22Rv1 (cell line): ENCODE measurements around the gene ASB17.

ENCODE experiments used
- CTCF ChIP-seq: fragments of 450-650 bp; IDR thresholded peaks from 2 replicates; pipeline ENCODE4 v1.5.1; 2017; ENCODE audit warnings: mild to moderate bottlenecking
- ZFX ChIP-seq: fragments of 450-650 bp; IDR thresholded peaks from 2 replicates; pipeline ENCODE4 v1.6.1; 2017; ENCODE audit warnings: antibody characterized with exemption, borderline replicate concordance

DNA sequence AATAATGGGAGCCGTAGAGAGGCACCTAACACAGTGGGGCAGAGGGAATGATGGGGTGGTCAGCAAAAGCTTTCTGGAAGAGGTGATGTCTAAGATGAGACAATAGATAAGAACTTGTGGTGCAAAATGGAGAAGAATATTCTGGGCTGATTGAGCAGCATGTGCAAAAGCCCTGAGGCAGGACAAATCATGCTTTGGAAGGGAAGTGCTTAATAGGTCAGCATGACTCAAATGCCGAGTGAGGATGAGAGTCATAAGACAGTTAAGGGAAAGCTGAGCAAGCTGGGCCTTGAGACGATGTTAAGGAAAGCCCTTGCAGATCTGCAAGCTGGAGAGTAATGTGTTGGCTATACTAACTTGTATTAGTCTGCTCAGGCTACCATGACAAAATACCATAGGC lies 37.3 kb upstream of the ASB17 start:
- TF ChIP-seq CTCF (no peak), ZFX (no peak)
